Effector memory CD4-positive, alpha-beta T cell (primary cell): ENCODE measurements around the gene GRAMD2B.
A peak's percentile ranks its signal among the peaks of the same experiment; 100 is the strongest.

Experiments used
- DNase-seq, 3 donors: peaks; one replicate each; pipeline ENCODE4 v3.0.0-alpha.2; 2020
- H3K27ac ChIP-seq: 2 replicates; pipeline ENCODE4 v1.7.0; 2013; ENCODE audit warnings: mild to moderate bottlenecking, low read length, moderate library complexity; ENCODE audit not compliant: insufficient read depth, poor library complexity, severe bottlenecking
- H3K27me3 ChIP-seq: replicated peaks from 2 replicates; pipeline ENCODE4 v1.7.0; 2013; ENCODE audit warnings: mild to moderate bottlenecking, low read length; ENCODE audit not compliant: insufficient read depth, control insufficient read depth, poor library complexity, severe bottlenecking
- H3K36me3 ChIP-seq: 2 replicates; pipeline ENCODE4 v1.7.0; 2013; ENCODE audit warnings: mild to moderate bottlenecking, low read length, moderate library complexity; ENCODE audit not compliant: control insufficient read depth, insufficient read depth
- H3K4me1 ChIP-seq: 2 replicates; pipeline ENCODE4 v1.7.0; 2013; ENCODE audit warnings: low read length, mild to moderate bottlenecking; ENCODE audit not compliant: control insufficient read depth, insufficient read depth, poor library complexity, severe bottlenecking
- H3K4me3 ChIP-seq: 2 replicates; pipeline ENCODE4 v1.7.0; 2013; ENCODE audit warnings: low read length, low read depth, mild to moderate bottlenecking; ENCODE audit not compliant: insufficient read depth, poor library complexity, severe bottlenecking
- H3K9me3 ChIP-seq: 2 replicates; pipeline ENCODE4 v1.7.0; 2013; ENCODE audit warnings: mild to moderate bottlenecking, low read length, moderate library complexity; ENCODE audit not compliant: control insufficient read depth

GRAMD2B gene

GRCh38 chr5:126501448-126501847 lies 78.2 kb downstream of the GRAMD2B start:
- Histone ChIP-seq H3K4me1 (no peaks in the 10 kb centered on the region), H3K4me3 (no peak overlapping the region), H3K27me3 (no peaks in the 10 kb centered on the region), H3K36me3 (no peaks in the 10 kb centered on the region), H3K27ac (no peak overlapping the region), H3K9me3 (no peaks in the 10 kb centered on the region)
- no peak for DNase-seq

- H3K4me3 ChIP-seq: no peak overlapping the region
- no peaks in the 10 kb centered on the region for H3K36me3 ChIP-seq
- H3K27ac ChIP-seq: no peak overlapping the region
- DNase-seq: peak in 2 of 3 donors; percentile 8 to 19
- no peaks in the 10 kb centered on the region for H3K27me3 ChIP-seq
- peaks cover 10% of the 10 kb centered on the region for H3K4me1 ChIP-seq
- H3K9me3 ChIP-seq: no peaks in the 10 kb centered on the region
Measured at GRCh38 chr5:126503602-126504104, 80.4 kb downstream of the GRAMD2B start.

- H3K9me3 ChIP-seq: no peaks in the 10 kb centered on the region
- H3K27ac ChIP-seq: no peak overlapping the region
- H3K4me3 ChIP-seq: no peak overlapping the region
- H3K4me1 ChIP-seq: peaks cover 17% of the 10 kb centered on the region
- DNase-seq: no peak
- no peaks in the 10 kb centered on the region for H3K36me3 ChIP-seq
- H3K27me3 ChIP-seq: no peaks in the 10 kb centered on the region
Measured at GRCh38 chr5:126506079-126506478, 82.9 kb downstream of the GRAMD2B start.

GRCh38 chr5:126508251-126508961 lies 85.2 kb downstream of the GRAMD2B start:
- no peak overlapping the region for H3K27ac ChIP-seq
- H3K27me3 ChIP-seq: no peaks in the 10 kb centered on the region
- H3K9me3 ChIP-seq: no peaks in the 10 kb centered on the region
- H3K36me3 ChIP-seq: no peaks in the 10 kb centered on the region
- peak overlapping the region; percentile 14 for H3K4me3 ChIP-seq
- no peak for DNase-seq
- peaks cover 17% of the 10 kb centered on the region for H3K4me1 ChIP-seq

GRCh38 chr5:126508962-126509279 lies 85.7 kb downstream of the GRAMD2B start:
- no peaks in the 10 kb centered on the region for H3K9me3 ChIP-seq
- peaks cover 17% of the 10 kb centered on the region for H3K4me1 ChIP-seq
- H3K4me3 ChIP-seq: peak overlapping the region; percentile 14
- H3K36me3 ChIP-seq: no peaks in the 10 kb centered on the region
- H3K27me3 ChIP-seq: no peaks in the 10 kb centered on the region
- DNase-seq: no peak
- no peak overlapping the region for H3K27ac ChIP-seq

- no peak overlapping the region for H3K27ac ChIP-seq
- H3K4me3 ChIP-seq: no peak overlapping the region
- no peaks in the 10 kb centered on the region for H3K9me3 ChIP-seq
- H3K27me3 ChIP-seq: no peaks in the 10 kb centered on the region
- DNase-seq: no peak
- no peaks in the 10 kb centered on the region for H3K36me3 ChIP-seq
- H3K4me1 ChIP-seq: peaks cover 17% of the 10 kb centered on the region
Measured at GRCh38 chr5:126509339-126509738, 86.1 kb downstream of the GRAMD2B start.

GRCh38 chr5:126511961-126512360 lies 88.8 kb downstream of the GRAMD2B start:
- Histone ChIP-seq H3K27ac (no peak overlapping the region), H3K4me3 (no peak overlapping the region), H3K27me3 (no peaks in the 10 kb centered on the region), H3K4me1 (peaks cover 17% of the 10 kb centered on the region), H3K9me3 (no peaks in the 10 kb centered on the region), H3K36me3 (no peaks in the 10 kb centered on the region)
- no peak for DNase-seq

GRCh38 chr5:126512451-126512850 lies 89.2 kb downstream of the GRAMD2B start:
- Histone ChIP-seq H3K9me3 (no peaks in the 10 kb centered on the region), H3K36me3 (no peaks in the 10 kb centered on the region), H3K4me1 (peaks cover 17% of the 10 kb centered on the region), H3K4me3 (no peak overlapping the region), H3K27me3 (no peaks in the 10 kb centered on the region), H3K27ac (no peak overlapping the region)
- DNase-seq: no peak

- no peak overlapping the region for H3K27ac ChIP-seq
- DNase-seq: no peak
- H3K4me1 ChIP-seq: peaks cover 11% of the 10 kb centered on the region
- no peaks in the 10 kb centered on the region for H3K9me3 ChIP-seq
- no peaks in the 10 kb centered on the region for H3K36me3 ChIP-seq
- H3K27me3 ChIP-seq: no peaks in the 10 kb centered on the region
- H3K4me3 ChIP-seq: no peak overlapping the region
Measured at GRCh38 chr5:126513302-126513701, 90.1 kb downstream of the GRAMD2B start.

GRCh38 chr5:126513703-126514102 lies 90.5 kb downstream of the GRAMD2B start:
- H3K36me3 ChIP-seq: no peaks in the 10 kb centered on the region
- H3K9me3 ChIP-seq: no peaks in the 10 kb centered on the region
- no peaks in the 10 kb centered on the region for H3K27me3 ChIP-seq
- DNase-seq: no peak
- no peak overlapping the region for H3K27ac ChIP-seq
- H3K4me1 ChIP-seq: peaks cover 7% of the 10 kb centered on the region
- no peak overlapping the region for H3K4me3 ChIP-seq
